SIG-M5 treated with dmso at 0.1 percent for 504 hours (cell line): ENCODE measurements around the gene SPTLC1.

ENCODE experiments used
- DNase-seq: peaks from one replicate; lab custom pipeline; 2025; ENCODE audit not compliant: unreplicated experiment; lab: John Stamatoyannopoulos, UW

SPTLC1 gene

DNA sequence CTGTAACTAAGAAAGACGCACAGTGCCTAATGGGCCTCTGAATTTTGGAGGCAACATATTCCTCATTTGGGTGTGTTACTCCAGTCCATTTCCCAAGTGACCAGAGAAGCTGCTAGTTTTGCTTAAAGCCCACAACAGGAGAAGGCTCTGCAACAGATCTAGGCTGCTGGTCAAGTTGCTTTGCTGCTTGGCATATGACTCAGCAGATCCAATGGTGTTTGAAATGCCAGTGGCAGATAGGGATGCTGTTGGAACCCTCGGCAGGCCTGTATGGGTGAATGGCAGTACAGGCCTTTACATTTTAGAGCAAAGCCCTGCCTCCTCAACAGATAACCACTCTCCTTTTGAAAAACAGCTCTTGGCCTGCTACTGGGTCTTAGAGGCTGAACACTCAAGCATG is 129.0 kb downstream of the SPTLC1 start:
- no peak for DNase-seq

DNA sequence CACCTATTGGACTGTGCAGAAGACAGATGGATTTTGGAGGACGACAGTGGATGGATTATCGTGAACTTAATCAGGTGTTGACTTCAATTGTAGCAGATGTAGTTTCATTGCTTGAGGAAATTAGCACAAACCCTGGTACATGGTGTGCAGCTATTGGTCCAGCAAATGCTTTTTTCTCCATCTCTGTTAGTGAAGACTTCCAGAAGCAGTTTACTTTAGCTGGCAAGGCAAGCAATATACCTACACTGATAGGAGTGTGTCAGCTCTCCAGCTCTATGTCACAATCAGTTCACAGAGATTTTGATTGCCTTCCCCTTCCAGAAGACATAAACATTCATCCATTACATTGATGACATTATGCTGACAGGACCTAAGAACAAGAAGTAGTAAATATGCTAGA is 129.5 kb downstream of the SPTLC1 start:
- DNase-seq = no peak
